ENCODE results near the gene RTL10. TPM values are rescaled to one million over a fixed set of nuclear protein-coding genes. Genes with fewer than 3 reads are reported as not detected.

RTL10 gene
- total and polyA plus RNA-seq, 2 of the 8 experiments (the other 6 are each of a cell fraction or from before 2014, with no cell fraction given) = 11.5 to 18.8 TPM

DNA sequence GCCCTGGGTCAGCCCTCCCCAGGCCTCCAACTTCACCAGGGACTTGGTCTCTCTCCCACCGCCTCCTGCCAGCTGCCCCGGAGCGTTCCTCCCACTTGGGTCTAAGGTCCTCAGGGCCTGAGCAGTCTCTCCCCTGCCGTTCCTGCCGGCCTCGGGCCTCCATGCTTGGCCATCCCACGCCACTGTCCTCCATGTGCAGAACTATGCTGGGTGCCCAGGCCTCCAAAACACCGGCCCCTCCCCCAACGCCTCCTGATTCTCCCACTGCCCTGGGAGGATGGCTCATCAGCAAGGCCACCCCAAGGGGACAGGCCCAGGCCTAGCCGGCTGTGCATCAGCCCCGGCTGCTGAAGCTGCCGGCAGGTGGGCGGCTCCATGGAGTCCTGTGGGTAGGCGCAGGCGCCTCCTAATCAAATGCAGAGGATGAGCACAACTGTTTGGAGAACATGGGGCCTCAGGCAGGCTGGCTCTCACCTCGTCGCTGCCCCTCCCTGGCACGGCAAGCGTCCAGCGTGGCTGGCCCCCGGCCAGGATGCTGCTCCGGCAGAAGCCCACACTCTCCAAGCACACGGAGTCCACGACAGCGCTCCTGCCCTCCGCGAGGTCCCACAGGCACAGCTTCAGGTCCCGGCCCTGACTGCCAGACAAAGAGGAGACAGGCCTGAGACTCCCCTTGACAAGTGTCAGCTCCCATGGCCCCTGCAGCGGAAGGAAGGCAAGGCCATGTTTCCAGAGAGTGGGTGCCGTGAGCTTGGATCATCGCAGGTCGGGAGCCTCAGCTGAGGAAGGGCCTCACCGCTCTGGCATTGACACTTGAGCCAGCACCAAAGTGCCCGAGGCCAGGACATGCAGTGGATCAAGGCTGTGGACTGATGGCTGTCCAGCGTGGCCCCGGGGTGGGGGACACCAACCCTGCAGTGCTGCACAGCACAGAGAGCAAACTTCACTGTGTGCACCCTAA, 42.6 kb downstream of the RTL10 start:
- Histone ChIP-seq H3K36me3 (ENCODE audit: control insufficient read depth in 2 of 4, insufficient read depth in 4 of 4, low read length in 3 of 4) (no peaks in the 10 kb centered on the region), H3K9me3 (ENCODE audit: insufficient read depth in 2 of 2, low read depth in 1 of 2, low read length in 1 of 2) (no peaks in the 10 kb centered on the region), H3K18ac (ENCODE audit: extremely low read depth, low read length) (no peak overlapping the region), H3K79me1 (ENCODE audit: low read depth, low read length) (no peaks in the 10 kb centered on the region), H4K91ac (replicated peaks; ENCODE audit: insufficient read length, low read length) (no peak overlapping the region), H2BK20ac (ENCODE audit: low read length) (no peak overlapping the region), H3K27ac (ENCODE audit: low read depth, low read length) (no peak overlapping the region), H2BK120ac (replicated peaks; ENCODE audit: low read depth, low read length) (no peak overlapping the region), H3K4ac (replicated peaks; ENCODE audit: insufficient read length, low read depth, low read length) (no peak overlapping the region), H2BK12ac (ENCODE audit: low read depth, low read length) (no peak overlapping the region), H2AFZ (ENCODE audit: low read length) (no peak overlapping the region), H3K23ac (ENCODE audit: insufficient read length) (no peak overlapping the region), H4K20me1 (replicated peaks in 1 of 2; ENCODE audit: control insufficient read depth in 1 of 2, insufficient read depth in 2 of 2, low read length in 2 of 2) (peaks cover 0 to 3% of the 10 kb centered on the region in 2 experiments), H4K5ac (ENCODE audit: insufficient read length, low read depth, low read length) (no peak overlapping the region), H3K79me2 (ENCODE audit: control insufficient read depth in 1 of 2, insufficient read depth in 2 of 2, low read length in 2 of 2) (no peaks in the 10 kb centered on the region), H2AK5ac (ENCODE audit: low read depth, low read length) (no peak overlapping the region), H3K23me2 (ENCODE audit: low read depth, low read length) (peaks cover 2% of the 10 kb centered on the region; the same call in 1 of the 2 replicates), H3K56ac (replicated peaks; ENCODE audit: insufficient read length, low read depth, low read length) (no peak overlapping the region), H3K27me3 (replicated peaks in 1 of 4; ENCODE audit: control insufficient read depth in 3 of 4, extremely low read depth in 1 of 4, insufficient read depth in 3 of 4, low read length in 3 of 4) (no peaks in the 10 kb centered on the region), H2BK5ac (ENCODE audit: low read depth, low read length) (peak overlapping the region; percentile 44; the same call in 1 of the 2 replicates), H3K9ac (replicated peaks in 1 of 4; ENCODE audit: extremely low read depth in 1 of 4, low read depth in 3 of 4, low read length in 3 of 4) (no peak overlapping the region), H3K4me3 (ENCODE audit: extremely low read depth in 1 of 4, insufficient read depth in 2 of 4, low read depth in 3 of 4, low read length in 4 of 4) (no peak overlapping the region), H2BK15ac (ENCODE audit: low read length) (no peak overlapping the region), H3K4me2 (ENCODE audit: insufficient read depth in 1 of 2, low read depth in 2 of 2, low read length in 2 of 2) (no peak overlapping the region), H4K8ac (ENCODE audit: extremely low read depth, insufficient read depth, low read length) (no peak overlapping the region), H3K14ac (ENCODE audit: insufficient read length) (no peak overlapping the region), H3K4me1 (replicated peaks in 1 of 4; ENCODE audit: control insufficient read depth in 3 of 4, insufficient read depth in 4 of 4, low read length in 3 of 4) (no peaks in the 10 kb centered on the region; a peak in 1 of 7 replicates)
- no peak for FAIRE-seq
- DNase-seq (ENCODE audit: low read depth in 1 of 2, low spot score in 2 of 2) = peak in 1 of 2 experiments; percentile 39
- CTCF ChIA-PET (ENCODE audit: partially characterized antibody) = interaction anchor here (0.9 to 2.3 kb wide), 4 partner anchors 9 to 21 kb away, joined by 3 to 14 read pairs (median 8); no protein-coding TSS in a partner anchor
- POLR2A ChIA-PET (ENCODE audit: partially characterized antibody) = no interaction called here
- WGBS, 2 experiments (ENCODE audit: extremely low coverage in 1 of 2, insufficient coverage in 1 of 2, insufficient read length in 1 of 2, insufficient replicate concordance in 2 of 2, low coverage in 1 of 2, low lambda C conversion rate in 2 of 2, missing lambda C conversion rate in 1 of 2) = 92% methylated on average over 34 of the region's 36 CpGs; no CpG with 5 or more reads in 1 of the 2 experiments
- no peak for TF ChIP-seq BACH1 (IDR thresholded peaks at IDR 0.05; ENCODE audit: low read length)
- TF ChIP-seq EP300 (IDR thresholded peaks at IDR 0.05; ENCODE audit: borderline replicate concordance in 1 of 2, low read depth in 2 of 2, low read length in 2 of 2) = no peak
- TF ChIP-seq RNF2 (IDR thresholded peaks at IDR 0.05; ENCODE audit: borderline replicate concordance, low read depth, low read length, missing control alignments, poor library complexity, severe bottlenecking) = no peak
- TF ChIP-seq, protein P1, sequence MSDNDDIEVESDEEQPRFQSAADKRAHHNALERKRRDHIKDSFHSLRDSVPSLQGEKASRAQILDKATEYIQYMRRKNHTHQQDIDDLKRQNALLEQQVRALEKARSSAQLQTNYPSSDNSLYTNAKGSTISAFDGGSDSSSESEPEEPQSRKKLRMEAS (IDR thresholded peaks at IDR 0.05) = no peak
- no peak for TF ChIP-seq BRCA1 (IDR thresholded peaks at IDR 0.05; ENCODE audit: low read depth, low read length)
- no peak for TF ChIP-seq SUZ12 (IDR thresholded peaks at IDR 0.05; ENCODE audit: low read length)
- TF ChIP-seq CEBPB (IDR thresholded peaks at IDR 0.05; ENCODE audit: low read depth, low read length) = no peak
- TF ChIP-seq TCF12 (IDR thresholded peaks at IDR 0.05; ENCODE audit: low read depth, low read length) = no peak
- TF ChIP-seq ATF3 (IDR thresholded peaks at IDR 0.05; ENCODE audit: insufficient read depth, low read depth, low read length) = no peak
